Superior temporal gyrus (tissue), 1 donor: ENCODE results near the gene ACLY.
"Not testable (repeated sequence)": the region's sequence is repeated elsewhere in the genome, so short reads cannot be mapped to it uniquely, and the experiment has no call there.

Source experiments
- DNase-seq: peaks from one replicate; pipeline ENCODE4 v3.0.0-alpha.2; 2016; ENCODE audit errors: extremely low spot score

Gene ACLY

GRCh38 chr17:41912925-41913324 lies 5.8 kb downstream of the ACLY start:
- no peak for DNase-seq

GRCh38 chr17:41910701-41911391 lies 7.9 kb downstream of the ACLY start:
- no peak for DNase-seq

- DNase-seq: no peak
Measured at GRCh38 chr17:41909088-41909487, 9.7 kb downstream of the ACLY start.

GRCh38 chr17:41907633-41908539 lies 10.9 kb downstream of the ACLY start:
- DNase-seq: no peak

- no peak for DNase-seq
Measured at GRCh38 chr17:41907185-41907556, 11.6 kb downstream of the ACLY start.

GRCh38 chr17:41906465-41907184 lies 12.1 kb downstream of the ACLY start:
- DNase-seq: no peak

GRCh38 chr17:41905172-41905571 lies 13.6 kb downstream of the ACLY start:
- DNase-seq: no peak

GRCh38 chr17:41904242-41904841 lies 14.4 kb downstream of the ACLY start:
- DNase-seq: no peak

GRCh38 chr17:41901646-41902045 lies 17.1 kb downstream of the ACLY start:
- no peak for DNase-seq

GRCh38 chr17:41896726-41897125 lies 22.0 kb downstream of the ACLY start:
- DNase-seq: no peak

- no peak for DNase-seq
Measured at GRCh38 chr17:41895617-41896016, 23.1 kb downstream of the ACLY start.

GRCh38 chr17:41894791-41895331 lies 23.9 kb downstream of the ACLY start:
- no peak for DNase-seq

- no peak for DNase-seq
Measured at GRCh38 chr17:41893384-41893783, 25.4 kb downstream of the ACLY start.

GRCh38 chr17:41892021-41892376 lies 26.8 kb downstream of the ACLY start:
- no peak for DNase-seq

- DNase-seq: no peak
Measured at GRCh38 chr17:41891135-41892020, 27.4 kb downstream of the ACLY start.

- DNase-seq: no peak
Measured at GRCh38 chr17:41888332-41888965, 30.3 kb downstream of the ACLY start.

GRCh38 chr17:41885733-41886132 lies 33.0 kb downstream of the ACLY start:
- peak; percentile 37 for DNase-seq

GRCh38 chr17:41882756-41883155 lies 36.0 kb downstream of the ACLY start:
- DNase-seq: no peak

GRCh38 chr17:41880130-41880529 lies 38.6 kb downstream of the ACLY start:
- DNase-seq: no peak

- DNase-seq: not testable (repeated sequence)
Measured at GRCh38 chr17:41874293-41874670, 44.5 kb downstream of the ACLY start.
